Embryonic facial prominence (tissue), 1 donor: ENCODE data around the gene NDUFB7.
"Not testable (repeated sequence)": the region's sequence is repeated elsewhere in the genome, so short reads cannot be mapped to it uniquely, and the experiment has no call there.

Experiments
- DNase-seq: peaks from one replicate; pipeline ENCODE4 v3.0.0-alpha.2; 2016; ENCODE audit errors: extremely low spot score

The NDUFB7 gene

DNA sequence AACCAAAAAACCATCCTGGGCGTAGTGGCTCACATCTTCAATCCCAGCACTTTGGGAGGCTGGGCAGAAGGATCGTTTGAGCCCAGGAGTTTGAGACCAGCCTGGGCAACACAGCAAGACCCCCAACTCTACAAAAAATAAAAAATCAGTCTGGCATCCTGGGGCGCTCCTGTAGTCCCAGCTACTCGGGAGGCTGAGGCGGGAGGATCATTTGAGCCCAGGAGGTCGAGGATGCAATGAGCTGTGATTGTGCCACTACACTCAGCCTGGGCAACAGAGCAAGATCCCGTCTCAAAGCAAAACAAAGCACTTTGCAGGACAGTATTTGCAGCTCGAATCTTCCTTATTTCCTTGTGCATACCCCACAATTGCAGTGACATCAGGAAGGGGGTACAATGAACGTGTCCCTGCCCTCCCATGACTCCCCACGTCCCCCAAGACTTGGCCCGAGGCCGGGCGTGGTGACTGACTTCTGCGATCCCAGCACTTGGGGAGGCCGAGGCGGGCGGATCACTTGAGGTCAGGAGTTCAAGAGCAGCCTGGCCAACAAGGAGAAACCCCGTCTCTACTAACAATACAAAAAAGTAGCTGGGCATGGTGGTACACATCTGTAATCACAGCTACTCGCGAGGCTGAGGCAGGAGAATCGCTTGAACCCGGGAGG is 870 bp downstream of the NDUFB7 start:
- no peak for DNase-seq

DNA sequence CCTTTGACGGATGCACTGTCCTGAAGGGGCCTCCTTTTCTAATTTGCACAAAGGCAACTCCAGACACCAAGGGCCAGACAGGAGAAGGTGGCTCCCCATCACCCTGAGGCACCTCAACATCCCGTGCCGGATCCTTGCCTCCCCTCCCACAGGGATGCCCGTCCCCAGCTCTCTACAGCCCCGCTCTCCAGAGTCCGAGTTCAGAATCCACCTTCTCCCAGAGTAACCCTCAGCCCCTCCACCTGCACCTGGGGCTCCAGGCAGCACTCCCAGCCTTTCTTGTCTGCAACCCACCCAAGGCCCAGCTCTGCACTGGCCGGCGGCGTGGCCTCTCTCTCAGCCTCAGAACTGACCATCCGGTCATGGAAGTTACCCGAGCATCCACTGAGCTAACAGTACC is 4.8 kb downstream of the NDUFB7 start:
- DNase-seq = no peak

GRCh38 chr19:14566712-14567077 is 5.2 kb downstream of the NDUFB7 start:
- no peak for DNase-seq

GRCh38 chr19:14565765-14566711 is 5.8 kb downstream of the NDUFB7 start:
- no peak for DNase-seq

GRCh38 chr19:14565298-14565679 is 6.6 kb downstream of the NDUFB7 start:
- no peak for DNase-seq

GRCh38 chr19:14564652-14565297 is 7.1 kb downstream of the NDUFB7 start:
- DNase-seq = not testable (repeated sequence)

DNA sequence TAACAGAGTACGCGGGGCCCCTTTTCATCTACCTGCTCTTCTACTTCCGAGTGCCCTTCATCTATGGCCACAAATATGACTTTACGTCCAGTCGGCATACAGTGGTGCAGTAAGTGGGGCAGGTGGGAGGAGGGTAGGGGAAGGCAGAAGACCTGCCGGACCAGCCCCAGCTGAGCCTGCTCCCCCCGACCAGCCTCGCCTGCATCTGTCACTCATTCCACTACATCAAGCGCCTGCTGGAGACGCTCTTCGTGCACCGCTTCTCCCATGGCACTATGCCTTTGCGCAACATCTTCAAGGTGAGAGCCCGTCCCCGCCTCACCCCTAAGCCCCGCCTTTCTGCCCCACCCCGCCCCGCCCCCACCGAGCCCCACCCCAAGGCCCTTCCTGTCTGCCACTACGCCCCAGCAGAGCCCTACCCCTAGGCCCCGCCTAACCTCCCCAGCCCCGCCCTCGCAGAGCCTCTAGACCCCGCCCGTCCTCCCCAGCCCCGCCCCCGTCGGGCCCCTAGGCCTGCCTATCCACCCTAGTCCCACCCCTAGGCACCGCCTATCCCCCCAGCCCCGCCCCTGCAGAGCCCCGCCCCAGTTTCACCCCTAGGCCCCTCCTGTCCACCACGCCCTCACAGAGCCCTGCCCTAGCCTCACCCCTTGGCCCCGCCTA is 7.7 kb downstream of the NDUFB7 start:
- DNase-seq = no peak

- DNase-seq = no peak
Measured at GRCh38 chr19:14563590-14563926, 8.3 kb downstream of the NDUFB7 start.

- DNase-seq = no peak
Measured at GRCh38 chr19:14562660-14563589, 8.9 kb downstream of the NDUFB7 start.

GRCh38 chr19:14561847-14562351 is 10.0 kb downstream of the NDUFB7 start:
- DNase-seq = no peak

- DNase-seq = no peak
Measured at GRCh38 chr19:14561249-14561648, 10.6 kb downstream of the NDUFB7 start.

DNA sequence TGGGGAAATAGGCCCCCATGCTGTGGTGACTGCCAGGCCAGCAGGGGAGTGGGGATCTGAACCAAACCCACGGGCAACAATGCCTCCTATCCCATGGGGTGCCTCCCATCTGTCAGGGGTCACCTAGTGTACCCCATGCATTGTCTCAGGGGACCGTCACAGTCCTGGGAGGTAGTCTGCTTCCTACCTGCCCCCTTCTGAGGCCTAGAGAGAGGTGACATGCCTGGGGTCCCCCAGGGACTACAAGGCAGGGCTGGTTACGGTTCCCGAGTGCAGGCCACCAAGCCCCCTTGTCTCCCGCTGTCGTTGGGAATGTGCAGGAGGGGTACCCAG is 11.1 kb downstream of the NDUFB7 start:
- DNase-seq = no peak

DNA sequence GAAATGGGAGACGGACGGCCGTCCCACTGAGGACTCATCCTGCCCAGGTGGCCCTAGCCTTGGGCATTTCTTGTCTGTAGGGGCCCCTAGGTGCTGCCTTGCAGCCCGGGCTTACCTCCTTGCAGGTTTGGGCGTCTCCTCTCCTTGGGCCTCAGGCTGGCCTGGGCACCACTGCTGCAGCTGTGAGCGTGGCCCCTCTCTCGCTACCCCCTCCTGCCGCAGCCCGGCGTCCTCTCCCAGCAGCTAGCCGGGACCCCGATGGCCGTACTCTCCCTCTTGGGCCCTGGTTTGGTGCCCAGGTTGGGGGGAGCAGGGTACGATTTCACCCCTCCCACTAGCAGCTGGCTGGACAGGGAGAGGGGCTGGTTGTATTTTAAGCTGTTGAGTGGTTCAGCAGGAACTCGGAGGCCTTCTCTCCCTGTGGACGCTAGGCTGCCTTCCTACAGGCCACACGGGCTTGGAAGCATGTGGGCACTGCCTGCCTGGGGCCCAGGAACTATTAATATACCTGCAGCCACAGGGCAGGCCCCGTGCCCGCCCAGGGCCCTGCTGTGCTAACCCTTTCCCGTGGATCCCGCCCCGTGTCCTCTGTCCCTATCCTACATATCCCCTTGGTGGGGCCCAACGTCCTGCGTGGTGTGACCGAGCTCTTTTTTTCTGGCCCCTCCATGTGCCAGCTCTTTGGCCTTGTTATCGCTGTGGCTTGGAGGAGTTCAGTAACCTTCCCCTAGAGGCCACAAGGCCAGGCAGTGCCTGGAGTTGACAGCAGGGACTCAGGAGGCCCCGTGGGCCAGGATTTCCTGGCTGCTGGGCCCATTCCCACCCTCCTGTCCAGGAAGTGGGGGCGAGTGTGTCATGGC is 11.7 kb downstream of the NDUFB7 start:
- no peak for DNase-seq

- DNase-seq = no peak
Measured at GRCh38 chr19:14558370-14559066, 13.3 kb downstream of the NDUFB7 start.

- no peak for DNase-seq
Measured at GRCh38 chr19:14556662-14557188, 15.1 kb downstream of the NDUFB7 start.

DNA sequence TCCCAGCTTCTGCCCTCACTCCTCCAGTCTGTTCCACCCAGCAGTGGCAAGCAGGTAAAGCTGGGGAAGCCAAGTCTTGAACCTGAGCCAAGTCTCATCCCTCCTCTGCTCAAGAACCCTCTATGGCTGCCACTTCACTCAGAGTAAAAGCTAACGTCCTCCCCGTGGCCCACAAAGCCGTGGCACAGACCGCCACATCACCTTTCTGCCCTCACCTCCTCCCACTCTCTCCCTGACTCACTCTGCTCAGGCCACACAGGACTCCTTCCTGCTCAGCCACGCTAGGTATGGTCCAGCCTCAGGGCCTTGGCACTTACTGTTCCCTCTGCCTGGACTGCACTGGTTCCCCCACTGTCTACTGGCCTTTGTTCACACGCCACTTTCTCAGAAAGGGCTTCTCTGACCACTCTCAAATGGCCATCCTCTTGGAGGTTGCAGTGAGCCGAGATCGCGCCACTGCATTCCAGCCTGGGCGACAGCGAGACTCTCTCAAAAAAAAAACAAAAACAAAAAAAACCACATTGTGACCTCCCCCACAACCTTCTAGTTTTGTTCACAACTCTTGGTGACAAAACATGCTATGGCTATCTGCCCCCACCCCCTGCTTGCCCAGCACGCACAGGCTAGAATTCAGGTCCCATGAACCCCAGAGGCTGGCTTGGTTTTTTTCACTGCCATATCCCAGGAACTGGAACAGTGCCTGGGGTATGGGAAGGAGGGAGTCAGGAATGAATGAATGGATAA is 15.8 kb downstream of the NDUFB7 start:
- no peak for DNase-seq

GRCh38 chr19:14554382-14554812 is 17.5 kb downstream of the NDUFB7 start:
- no peak for DNase-seq

DNA sequence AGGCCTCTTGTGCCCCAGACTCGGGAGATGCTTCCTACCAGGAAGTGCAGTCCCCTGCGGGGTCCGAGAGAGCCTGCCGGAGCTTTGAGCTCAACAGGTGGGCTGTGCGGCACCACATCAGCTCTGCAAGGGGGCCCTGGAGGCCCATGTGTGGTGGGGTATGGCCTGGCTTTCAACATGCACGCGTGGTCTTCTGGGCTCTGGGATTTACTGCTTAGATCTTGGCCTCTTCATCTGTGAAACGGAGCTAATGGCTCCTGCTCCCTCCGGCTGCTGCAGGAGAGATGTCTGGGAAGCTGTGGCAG is 18.0 kb downstream of the NDUFB7 start:
- DNase-seq = no peak
